KBM-7 (cell line): ENCODE measurements around the gene ZXDC.
A peak's percentile ranks its signal among the peaks of the same experiment; 100 is the strongest.

Experiments
- DNase-seq: peaks from one replicate; pipeline ENCODE4 v3.0.0-alpha.2; 2015
- in situ Hi-C: fragments of 300-500 bp; cut with MboI; formaldehyde crosslinking; loops from 2 replicates; pipeline ENCODE4 v1.14.3; 2020; ENCODE audit warnings: low sequenced_read_pairs, low pct_unique_long_range_greater_than_20kb, mixed read lengths

The ZXDC gene

GRCh38 chr3:126512026-126512425 lies 36.3 kb upstream of the ZXDC start:
- in situ Hi-C loops = no loop called here
- DNase-seq = no peak

GRCh38 chr3:126511291-126511690 lies 35.6 kb upstream of the ZXDC start:
- in situ Hi-C loops = no loop called here
- no peak for DNase-seq

- in situ Hi-C loops = no loop called here
- no peak for DNase-seq
Measured at GRCh38 chr3:126510308-126510910, 34.7 kb upstream of the ZXDC start.

GRCh38 chr3:126509597-126510307 lies 34.1 kb upstream of the ZXDC start:
- DNase-seq = no peak
- in situ Hi-C loops = no loop called here

- in situ Hi-C loops = no loop called here
- no peak for DNase-seq
Measured at GRCh38 chr3:126508564-126508964, 32.9 kb upstream of the ZXDC start.

- DNase-seq = no peak
- in situ Hi-C loops = no loop called here
Measured at GRCh38 chr3:126507886-126508285, 32.2 kb upstream of the ZXDC start.

- in situ Hi-C loops = no loop called here
- no peak for DNase-seq
Measured at GRCh38 chr3:126503701-126504100, 28.0 kb upstream of the ZXDC start.

- in situ Hi-C loops = no loop called here
- no peak for DNase-seq
Measured at GRCh38 chr3:126502656-126503055, 27.0 kb upstream of the ZXDC start.

GRCh38 chr3:126501736-126502135 lies 26.0 kb upstream of the ZXDC start:
- in situ Hi-C loops = no loop called here
- no peak for DNase-seq

GRCh38 chr3:126501054-126501453 lies 25.4 kb upstream of the ZXDC start:
- in situ Hi-C loops = no loop called here
- DNase-seq = no peak

- in situ Hi-C loops = no loop called here
- DNase-seq = no peak
Measured at GRCh38 chr3:126500016-126500415, 24.3 kb upstream of the ZXDC start.

- DNase-seq = no peak
- in situ Hi-C loops = no loop called here
Measured at GRCh38 chr3:126499401-126499800, 23.7 kb upstream of the ZXDC start.

GRCh38 chr3:126498929-126499328 lies 23.2 kb upstream of the ZXDC start:
- in situ Hi-C loops = no loop called here
- DNase-seq = no peak

GRCh38 chr3:126498461-126498860 lies 22.8 kb upstream of the ZXDC start:
- DNase-seq = no peak
- in situ Hi-C loops = no loop called here

GRCh38 chr3:126497956-126498355 lies 22.3 kb upstream of the ZXDC start:
- no peak for DNase-seq
- in situ Hi-C loops = no loop called here

GRCh38 chr3:126496894-126497850 lies 21.5 kb upstream of the ZXDC start:
- in situ Hi-C loops = no loop called here
- peak; percentile 30 for DNase-seq

GRCh38 chr3:126495786-126496185 lies 20.1 kb upstream of the ZXDC start:
- in situ Hi-C loops = no loop called here

GRCh38 chr3:126494970-126495230 lies 19.2 kb upstream of the ZXDC start:
- DNase-seq = no peak
- in situ Hi-C loops = no loop called here

More at GRCh38 chr3:126495786-126496185, 20.1 kb upstream of the ZXDC start:
- no peak for DNase-seq

- DNase-seq = no peak
- in situ Hi-C loops = no loop called here
Measured at GRCh38 chr3:126494204-126494969, 18.7 kb upstream of the ZXDC start.

GRCh38 chr3:126493739-126494138 lies 18.0 kb upstream of the ZXDC start:
- peak; percentile 79 for DNase-seq

More at GRCh38 chr3:126493739-126494138, 18.0 kb upstream of the ZXDC start:
- in situ Hi-C loops = no loop called here
